Activated CD8-positive, alpha-beta memory T cell treated with anti-CD3 and anti-CD28 coated beads for 48 hours (primary cell): ENCODE results near the gene ARFGEF3.

ENCODE experiments used
- DNase-seq, 3 experiments: peaks; one replicate each; pipeline ENCODE4 v3.0.0-alpha.2; 2020; ENCODE audit warnings: low read depth in 2 of 3, low spot score in 2 of 3

ARFGEF3 gene

GRCh38 chr6:138297761-138298298 lies 136.1 kb downstream of the ARFGEF3 start:
- no peak for DNase-seq

DNA sequence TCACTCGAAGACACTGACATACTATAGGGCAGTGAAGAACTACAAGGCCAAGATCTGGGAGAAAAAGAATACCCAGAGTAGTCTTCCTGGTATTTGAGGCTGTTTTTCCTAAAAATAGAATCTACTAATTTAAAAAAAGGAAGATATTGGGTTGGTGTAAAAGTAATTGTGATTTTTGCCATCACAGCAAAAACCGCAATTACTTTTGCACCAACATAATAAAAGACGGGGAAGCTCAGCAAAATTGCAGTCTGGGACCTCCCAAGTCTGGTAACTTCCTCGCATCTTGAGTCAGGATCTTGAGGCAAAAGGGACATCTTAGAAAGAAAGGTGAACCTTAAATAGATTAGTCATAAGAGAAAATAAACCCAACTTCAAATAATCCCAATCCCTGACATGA lies 138.7 kb downstream of the ARFGEF3 start:
- DNase-seq: no peak

DNA sequence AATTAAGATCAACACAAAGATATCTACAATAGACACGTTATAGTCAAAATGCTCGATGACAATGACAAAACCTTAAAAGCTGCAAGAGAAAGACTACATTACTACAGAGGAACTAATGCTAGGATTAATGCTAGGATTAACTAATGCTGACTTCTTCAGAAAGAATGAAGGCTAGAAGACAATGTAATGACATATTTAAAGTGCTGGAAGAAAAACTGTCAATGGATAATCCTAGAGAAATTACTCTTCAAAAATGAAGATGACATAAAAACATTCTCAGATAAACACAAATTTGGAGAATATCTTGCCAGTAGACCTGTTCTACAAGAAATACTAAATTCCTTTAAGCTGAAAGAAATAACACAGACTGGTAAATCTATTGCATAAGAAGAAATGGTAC lies 140.8 kb downstream of the ARFGEF3 start:
- DNase-seq: no peak

- DNase-seq: no peak
These were observed 145.6 kb downstream of the ARFGEF3 start for GRCh38 chr6:138307352-138307751.

- no peak for DNase-seq
These were observed 146.3 kb downstream of the ARFGEF3 start for GRCh38 chr6:138307816-138308730.

GRCh38 chr6:138308731-138309110 lies 147.0 kb downstream of the ARFGEF3 start:
- DNase-seq: no peak

- DNase-seq: no peak
These were observed 148.0 kb downstream of the ARFGEF3 start for GRCh38 chr6:138309695-138310094.

- no peak for DNase-seq
These were observed 148.6 kb downstream of the ARFGEF3 start for GRCh38 chr6:138310294-138310693.

DNA sequence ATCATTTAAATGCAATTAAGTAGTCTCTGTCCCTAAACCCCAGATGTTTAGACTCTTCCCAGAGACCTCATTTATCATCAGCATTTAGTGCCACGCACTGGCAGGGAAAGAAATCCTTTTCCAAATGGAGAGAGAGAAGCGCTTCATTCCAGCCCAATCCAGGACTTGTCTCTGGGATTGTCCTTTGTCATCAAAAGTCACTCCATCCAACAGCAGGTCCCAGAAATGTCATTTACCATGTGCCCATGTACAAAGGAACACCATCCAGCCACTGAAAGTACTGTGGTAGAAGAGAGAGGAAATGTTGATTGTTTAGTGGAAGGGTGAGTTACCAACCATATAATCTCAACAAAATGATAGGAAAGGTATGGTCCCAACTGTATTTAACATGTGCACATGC lies 149.1 kb downstream of the ARFGEF3 start:
- no peak for DNase-seq

- DNase-seq: no peak
These were observed 149.5 kb downstream of the ARFGEF3 start for GRCh38 chr6:138311268-138311667.

DNA sequence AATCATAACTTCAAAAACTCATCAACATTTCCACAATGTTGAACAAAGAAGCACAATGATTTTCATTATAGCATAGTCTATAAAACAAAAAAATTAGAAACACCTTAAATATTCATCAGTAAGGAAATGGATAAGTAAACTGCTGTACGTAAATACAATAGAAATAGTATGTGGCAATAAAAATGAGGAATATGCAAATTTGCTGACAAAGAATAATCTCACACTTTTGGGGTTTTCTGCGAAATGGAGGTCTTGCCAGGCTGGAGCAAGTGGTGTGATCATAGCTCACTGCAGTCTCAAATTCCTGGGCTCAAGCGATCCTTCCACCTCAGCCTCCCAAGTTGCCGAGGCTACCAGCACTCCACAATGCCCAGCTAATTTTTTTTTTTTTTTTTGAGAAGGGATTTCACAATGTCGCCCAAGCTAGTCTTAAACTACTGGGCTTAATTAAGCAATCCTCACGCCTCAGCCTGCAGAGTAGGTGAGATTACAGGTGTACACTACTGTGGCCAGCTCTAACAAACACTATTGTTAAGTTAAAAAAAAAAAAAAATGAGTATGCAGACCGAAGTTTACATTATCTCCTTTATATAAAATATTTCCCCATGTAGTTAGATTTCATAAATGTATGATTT lies 157.1 kb downstream of the ARFGEF3 start:
- DNase-seq: no peak

GRCh38 chr6:138321934-138322333 lies 160.2 kb downstream of the ARFGEF3 start:
- DNase-seq: no peak

- no peak for DNase-seq
These were observed 162.1 kb downstream of the ARFGEF3 start for GRCh38 chr6:138323821-138324220.

DNA sequence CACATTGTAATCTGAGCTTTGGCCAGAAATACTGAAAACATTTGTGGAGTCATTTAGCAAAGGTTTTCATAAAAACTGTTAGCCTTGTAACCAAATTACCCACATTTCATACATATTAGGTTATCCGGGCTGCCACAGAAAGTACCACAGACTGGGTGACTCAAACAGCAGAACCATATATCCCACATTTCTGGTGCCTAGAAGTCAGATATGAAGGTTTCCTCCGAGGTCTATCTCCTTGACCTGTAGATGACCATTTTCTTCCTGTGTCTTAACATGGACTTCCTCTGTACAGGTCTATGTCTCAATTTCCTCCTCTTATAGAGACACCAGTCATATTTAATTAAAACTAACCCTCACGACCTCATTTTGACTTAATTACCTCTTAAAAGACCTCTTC lies 166.5 kb downstream of the ARFGEF3 start:
- DNase-seq: no peak

DNA sequence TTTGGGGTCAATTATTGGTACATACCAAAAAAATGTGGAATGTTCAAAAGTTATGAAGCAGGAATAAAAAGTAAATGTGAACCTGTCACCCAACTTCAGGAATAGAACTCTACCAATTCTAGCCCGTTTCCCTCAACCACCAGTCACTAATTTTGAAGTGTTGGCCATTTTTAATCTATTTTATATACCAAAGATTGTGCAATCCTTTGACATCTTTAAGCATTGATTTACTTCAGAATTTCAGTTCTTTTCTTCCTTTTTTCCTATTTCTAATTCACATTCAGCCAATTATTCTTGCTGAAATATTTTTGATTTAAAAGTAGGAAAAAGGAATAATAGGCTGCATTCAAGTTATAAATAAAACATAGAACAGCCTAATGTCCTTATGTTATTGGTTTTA lies 169.0 kb downstream of the ARFGEF3 start:
- no peak for DNase-seq

- DNase-seq: no peak
These were observed 169.7 kb downstream of the ARFGEF3 start for GRCh38 chr6:138331444-138331843.

DNA sequence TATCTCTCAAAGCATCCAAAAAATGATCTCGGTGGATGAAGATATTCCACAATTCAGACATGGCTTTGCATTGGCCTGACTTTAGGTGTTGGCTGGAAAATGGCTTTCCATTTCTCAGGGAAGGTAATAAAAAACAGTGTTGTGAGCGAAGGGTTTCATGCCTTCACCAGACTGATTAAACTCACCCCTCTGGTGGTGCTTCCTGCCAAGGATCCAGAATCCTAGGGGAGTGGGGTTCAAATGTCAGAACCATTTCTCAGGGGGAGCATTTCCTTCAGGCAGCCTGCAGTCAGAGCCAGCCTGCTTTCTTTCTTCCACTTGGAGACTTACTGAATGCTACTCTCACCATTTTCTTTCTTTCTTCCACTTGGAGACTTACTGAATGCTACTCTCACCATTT lies 170.2 kb downstream of the ARFGEF3 start:
- DNase-seq: no peak

DNA sequence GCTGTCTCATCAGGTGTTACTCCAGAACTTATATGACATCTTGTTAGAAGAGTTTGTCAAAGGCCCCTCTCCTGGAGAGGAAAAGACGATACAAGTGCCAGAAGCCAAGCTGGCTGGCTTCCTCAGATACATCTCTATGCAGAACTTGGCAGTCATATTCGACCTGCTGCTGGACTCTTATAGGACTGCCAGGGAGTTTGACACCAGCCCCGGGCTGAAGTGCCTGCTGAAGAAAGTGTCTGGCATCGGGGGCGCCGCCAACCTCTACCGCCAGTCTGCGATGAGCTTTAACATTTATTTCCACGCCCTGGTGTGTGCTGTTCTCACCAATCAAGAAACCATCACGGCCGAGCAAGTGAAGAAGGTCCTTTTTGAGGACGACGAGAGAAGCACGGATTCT lies 172.3 kb downstream of the ARFGEF3 start:
- no peak for DNase-seq

DNA sequence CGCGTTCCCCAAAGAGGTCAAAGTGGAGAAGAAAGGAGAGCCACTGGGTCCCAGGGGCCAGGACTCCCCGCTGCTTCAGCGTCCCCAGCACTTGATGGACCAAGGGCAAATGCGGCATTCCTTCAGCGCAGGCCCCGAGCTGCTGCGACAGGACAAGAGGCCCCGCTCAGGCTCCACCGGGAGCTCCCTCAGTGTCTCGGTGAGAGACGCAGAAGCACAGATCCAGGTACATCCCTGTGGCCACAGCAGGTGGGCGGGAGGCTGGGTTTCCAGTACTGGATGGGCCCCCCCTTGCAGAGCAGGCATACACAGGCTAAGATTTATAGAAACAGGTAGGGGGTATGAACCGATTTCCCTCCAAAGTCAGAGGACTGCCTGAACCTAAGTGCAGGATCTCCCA lies 173.2 kb downstream of the ARFGEF3 start:
- no peak for DNase-seq

DNA sequence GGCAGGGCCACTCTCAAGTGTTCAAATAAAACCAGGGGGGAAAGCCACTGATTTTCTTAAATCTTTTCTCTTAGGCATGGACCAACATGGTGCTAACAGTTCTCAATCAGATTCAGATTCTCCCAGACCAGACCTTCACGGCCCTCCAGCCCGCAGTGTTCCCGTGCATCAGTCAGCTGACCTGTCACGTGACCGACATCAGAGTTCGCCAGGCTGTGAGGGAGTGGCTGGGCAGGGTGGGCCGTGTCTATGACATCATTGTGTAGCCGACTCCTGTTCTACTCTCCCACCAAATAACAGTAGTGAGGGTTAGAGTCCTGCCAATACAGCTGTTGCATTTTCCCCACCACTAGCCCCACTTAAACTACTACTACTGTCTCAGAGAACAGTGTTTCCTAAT lies 174.5 kb downstream of the ARFGEF3 start:
- no peak for DNase-seq

- no peak for DNase-seq
These were observed 175.3 kb downstream of the ARFGEF3 start for GRCh38 chr6:138337076-138337475.

DNA sequence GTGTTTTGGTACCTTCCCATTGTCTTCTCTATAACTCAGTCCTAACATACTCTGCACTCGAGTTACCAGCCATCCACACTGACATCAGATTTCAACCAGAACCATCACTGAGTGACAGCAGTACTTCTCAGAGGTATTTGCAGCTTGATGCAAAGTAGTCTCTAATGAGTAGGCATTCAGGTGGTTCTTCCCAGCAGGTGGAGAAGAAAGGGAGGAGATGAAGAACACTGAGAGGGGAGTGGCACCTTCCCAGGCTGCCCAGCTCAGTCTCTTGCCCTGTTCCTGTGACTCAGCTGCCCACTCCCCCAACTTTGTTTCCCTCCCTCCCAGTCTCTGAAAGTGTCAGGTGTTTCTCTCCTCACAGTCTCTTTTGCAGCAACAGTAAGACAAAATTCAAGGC lies 177.3 kb downstream of the ARFGEF3 start:
- no peak for DNase-seq
